ENCODE data around the gene ATAD3B. TPM values are rescaled to one million over a fixed set of nuclear protein-coding genes. Genes with fewer than 3 reads are reported as not detected.

The ATAD3B gene
- total and polyA plus RNA-seq, 2 of the 13 experiments (the other 11 are each of a cell fraction or from before 2014, with no cell fraction given), result 9.6 to 31.1 TPM

GRCh38 chr1:1435106-1435903 lies 36.3 kb upstream of the ATAD3B start, which contains the start of gene VWA1 (continued):
- TF ChIP-seq, protein P1, sequence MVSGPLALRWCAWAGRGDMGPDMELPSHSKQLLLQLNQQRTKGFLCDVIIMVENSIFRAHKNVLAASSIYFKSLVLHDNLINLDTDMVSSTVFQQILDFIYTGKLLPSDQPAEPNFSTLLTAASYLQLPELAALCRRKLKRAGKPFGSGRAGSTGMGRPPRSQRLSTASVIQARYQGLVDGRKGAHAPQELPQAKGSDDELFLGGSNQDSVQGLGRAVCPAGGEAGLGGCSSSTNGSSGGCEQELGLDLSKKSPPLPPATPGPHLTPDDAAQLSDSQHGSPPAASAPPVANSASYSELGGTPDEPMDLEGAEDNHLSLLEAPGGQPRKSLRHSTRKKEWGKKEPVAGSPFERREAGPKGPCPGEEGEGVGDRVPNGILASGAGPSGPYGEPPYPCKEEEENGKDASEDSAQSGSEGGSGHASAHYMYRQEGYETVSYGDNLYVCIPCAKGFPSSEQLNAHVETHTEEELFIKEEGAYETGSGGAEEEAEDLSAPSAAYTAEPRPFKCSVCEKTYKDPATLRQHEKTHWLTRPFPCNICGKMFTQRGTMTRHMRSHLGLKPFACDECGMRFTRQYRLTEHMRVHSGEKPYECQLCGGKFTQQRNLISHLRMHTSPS (CRISPR knock-in tag; IDR thresholded peaks at IDR 0.05; ENCODE audit: low read depth), result peak; percentile 54; the same call in 1 of the 2 replicates
- no peak for TF ChIP-seq MTA3 (CRISPR knock-in tag; IDR thresholded peaks at IDR 0.05)
- no peak for TF ChIP-seq CENPBD1 (CRISPR knock-in tag; IDR thresholded peaks at IDR 0.05; ENCODE audit: borderline replicate concordance, low read depth)
- peak; percentile 48; the same call in 1 of the 2 replicates for TF ChIP-seq ZNF772 (CRISPR knock-in tag; IDR thresholded peaks at IDR 0.05)
- no peak for TF ChIP-seq BRCA1 (CRISPR knock-in tag; IDR thresholded peaks at IDR 0.05)
- no peak for TF ChIP-seq SOX6 (IDR thresholded peaks at IDR 0.05)
- TF ChIP-seq SOX6 (CRISPR knock-in tag; IDR thresholded peaks at IDR 0.05), result peak; percentile 8; the same call in 1 of the 2 replicates
- TF ChIP-seq, protein P2, sequence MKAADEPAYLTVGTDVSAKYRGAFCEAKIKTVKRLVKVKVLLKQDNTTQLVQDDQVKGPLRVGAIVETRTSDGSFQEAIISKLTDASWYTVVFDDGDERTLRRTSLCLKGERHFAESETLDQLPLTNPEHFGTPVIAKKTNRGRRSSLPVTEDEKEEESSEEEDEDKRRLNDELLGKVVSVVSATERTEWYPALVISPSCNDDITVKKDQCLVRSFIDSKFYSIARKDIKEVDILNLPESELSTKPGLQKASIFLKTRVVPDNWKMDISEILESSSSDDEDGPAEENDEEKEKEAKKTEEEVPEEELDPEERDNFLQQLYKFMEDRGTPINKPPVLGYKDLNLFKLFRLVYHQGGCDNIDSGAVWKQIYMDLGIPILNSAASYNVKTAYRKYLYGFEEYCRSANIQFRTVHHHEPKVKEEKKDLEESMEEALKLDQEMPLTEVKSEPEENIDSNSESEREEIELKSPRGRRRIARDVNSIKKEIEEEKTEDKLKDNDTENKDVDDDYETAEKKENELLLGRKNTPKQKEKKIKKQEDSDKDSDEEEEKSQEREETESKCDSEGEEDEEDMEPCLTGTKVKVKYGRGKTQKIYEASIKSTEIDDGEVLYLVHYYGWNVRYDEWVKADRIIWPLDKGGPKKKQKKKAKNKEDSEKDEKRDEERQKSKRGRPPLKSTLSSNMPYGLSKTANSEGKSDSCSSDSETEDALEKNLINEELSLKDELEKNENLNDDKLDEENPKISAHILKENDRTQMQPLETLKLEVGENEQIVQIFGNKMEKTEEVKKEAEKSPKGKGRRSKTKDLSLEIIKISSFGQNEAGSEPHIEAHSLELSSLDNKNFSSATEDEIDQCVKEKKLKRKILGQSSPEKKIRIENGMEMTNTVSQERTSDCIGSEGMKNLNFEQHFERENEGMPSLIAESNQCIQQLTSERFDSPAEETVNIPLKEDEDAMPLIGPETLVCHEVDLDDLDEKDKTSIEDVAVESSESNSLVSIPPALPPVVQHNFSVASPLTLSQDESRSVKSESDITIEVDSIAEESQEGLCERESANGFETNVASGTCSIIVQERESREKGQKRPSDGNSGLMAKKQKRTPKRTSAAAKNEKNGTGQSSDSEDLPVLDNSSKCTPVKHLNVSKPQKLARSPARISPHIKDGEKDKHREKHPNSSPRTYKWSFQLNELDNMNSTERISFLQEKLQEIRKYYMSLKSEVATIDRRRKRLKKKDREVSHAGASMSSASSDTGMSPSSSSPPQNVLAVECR (CRISPR knock-in tag; IDR thresholded peaks at IDR 0.05; ENCODE audit: borderline replicate concordance), result peak; percentile 79; the same call in 1 of the 2 replicates
- peak; percentile 75; the same call in 1 of the 2 replicates for TF ChIP-seq KAT7 (CRISPR knock-in tag; IDR thresholded peaks at IDR 0.05; ENCODE audit: borderline replicate concordance)
- TF ChIP-seq IRF1 (CRISPR knock-in tag; IDR thresholded peaks at IDR 0.05; ENCODE audit: low read depth), result no peak
- peak; percentile 63; the same call in 1 of the 2 replicates for TF ChIP-seq ZNF160 (CRISPR knock-in tag; IDR thresholded peaks at IDR 0.05)
- TF ChIP-seq ZMYM4 (CRISPR knock-in tag; IDR thresholded peaks at IDR 0.05), result 0 out of 2 replicates have a peak, but pooled peaks have one; percentile 10
- TF ChIP-seq TFAP4 (IDR thresholded peaks at IDR 0.05; ENCODE audit: borderline replicate concordance, low read depth), result no peak
- TF ChIP-seq RFXAP (CRISPR knock-in tag; IDR thresholded peaks at IDR 0.05; ENCODE audit: borderline replicate concordance), result 0 out of 2 replicates have a peak, but pooled peaks have one; percentile 50
- TF ChIP-seq JARID2 (CRISPR knock-in tag; IDR thresholded peaks at IDR 0.05; ENCODE audit: insufficient replicate concordance), result no peak
- peak; percentile 53; the same call in 1 of the 2 replicates for TF ChIP-seq AKAP8 (CRISPR knock-in tag; IDR thresholded peaks at IDR 0.05)
- TF ChIP-seq ZNF615 (CRISPR knock-in tag; IDR thresholded peaks at IDR 0.05; ENCODE audit: borderline replicate concordance), result no peak
- no peak for TF ChIP-seq ELF4 (CRISPR knock-in tag; IDR thresholded peaks at IDR 0.05; ENCODE audit: borderline replicate concordance)
- no peak for TF ChIP-seq NCOA1 (CRISPR knock-in tag; IDR thresholded peaks at IDR 0.05)
- no peak for TF ChIP-seq NFE2L1 (CRISPR knock-in tag; IDR thresholded peaks at IDR 0.05; ENCODE audit: borderline replicate concordance)
- TF ChIP-seq ZNF24 (IDR thresholded peaks at IDR 0.05), result no peak
